Panc1 (cell line): ENCODE data around the gene TNFRSF18. TPM values are rescaled to one million over a fixed set of nuclear protein-coding genes. Genes with fewer than 3 reads are reported as not detected.

Experiments used
- ATAC-seq: fragments of 200-7000 bp; cut with Tn5 transposase; 2 replicates; pipeline ENCODE4 v1.9.1; 2020; ENCODE audit warnings: mild to moderate bottlenecking, moderate library complexity
- BruUV-seq: library from RNA; stranded (reverse); fragments of 400-500 nt; replicated peaks from 2 replicates; lab custom pipeline; 2021; lab: Mats Ljungman, UMichigan
- CTCF ChIA-PET: fragments of 300-600 bp; sonication (Branson Sonifier 250); formaldehyde crosslinking; loops from one replicate; lab custom pipeline; 2022; ENCODE audit warnings: antibody characterized with exemption; lab: Charles Lee
- POLR2A ChIA-PET: fragments of 300-600 bp; sonication (Branson Sonifier 250); formaldehyde crosslinking; loops from one replicate; lab custom pipeline; 2022; ENCODE audit warnings: antibody characterized with exemption; lab: Charles Lee
- DNase-seq: peaks from one replicate; pipeline ENCODE4 v3.0.0-alpha.2; 2010; ENCODE audit warnings: low read depth, low spot score
- H3K27ac ChIP-seq: 2 replicates; pipeline ENCODE4 v1.5.1; 2011; ENCODE audit warnings: mild to moderate bottlenecking, low read length, inconsistent platforms
- H3K27me3 ChIP-seq: fragments of 200-500 bp; sonication (Bioruptor generic); 2 replicates; pipeline ENCODE4 v1.6.0; 2014; ENCODE audit warnings: low read length, inconsistent platforms; ENCODE audit not compliant: control insufficient read depth, insufficient read depth
- H3K36me3 ChIP-seq: fragments of 200-500 bp; sonication (Bioruptor generic); 2 replicates; pipeline ENCODE4 v1.5.1; 2014; ENCODE audit warnings: inconsistent platforms, mild to moderate bottlenecking, low read length, moderate library complexity; ENCODE audit not compliant: control insufficient read depth, insufficient read depth
- H3K4me1 ChIP-seq: 2 replicates; pipeline ENCODE4 v1.5.1; 2011; ENCODE audit warnings: inconsistent platforms, mild to moderate bottlenecking, low read length, moderate library complexity; ENCODE audit not compliant: control insufficient read depth, insufficient read depth
- H3K4me3 ChIP-seq, 2 experiments: 2 replicates each; pipeline ENCODE4 v1.5.1; 2011 to 2012; ENCODE audit warnings: low read depth in 2 of 2, low read length in 2 of 2, mild to moderate bottlenecking in 2 of 2, inconsistent platforms in 1 of 2, moderate library complexity in 1 of 2
- H3K9me3 ChIP-seq: fragments of 200-500 bp; sonication (Bioruptor generic); 2 replicates; pipeline ENCODE4 v1.5.1; 2014; ENCODE audit warnings: low read depth, mild to moderate bottlenecking, inconsistent platforms, low read length, moderate library complexity; ENCODE audit not compliant: control insufficient read depth, insufficient read depth
- POLR2AphosphoS5 ChIP-seq: IDR thresholded peaks from 2 replicates; pipeline ENCODE4 v1.6.1; 2012; ENCODE audit warnings: mild to moderate bottlenecking, low read depth, low read length, moderate library complexity
- SIN3A ChIP-seq: IDR thresholded peaks from 2 replicates; pipeline ENCODE4 v1.6.1; 2012; ENCODE audit warnings: low read depth, mild to moderate bottlenecking, low read length, moderate library complexity, borderline replicate concordance; ENCODE audit not compliant: insufficient read depth
- TCF7L2 ChIP-seq: IDR thresholded peaks from 2 replicates; pipeline ENCODE4 v1.6.1; 2011; ENCODE audit warnings: mild to moderate bottlenecking, low read depth, low read length, inconsistent platforms
- in situ Hi-C: cut with HindIII; loops from 2 replicates; pipeline ENCODE4 v1.10.0; 2016; ENCODE audit warnings: low sequenced_read_pairs, low pct_unique_long_range_greater_than_20kb
- intact Hi-C: fragments of 100-400 bp; cut with micrococcal nuclease; formaldehyde crosslinking; loops from one replicate; pipeline ENCODE4 v1.10.0; 2022; ENCODE audit not compliant: unreplicated experiment
- total RNA-seq: library from RNA; stranded (reverse); gene quantifications from one replicate; pipeline ENCODE4 v1.2.1, GENCODE V29; 2021; ENCODE audit not compliant: unreplicated experiment
- TF ChIP-seq, protein P1 (sequence below), 2 experiments: IDR thresholded peaks; 2 replicates each; pipeline ENCODE4 v1.6.1; 2011 to 2012; ENCODE audit warnings: low read depth in 2 of 2, control low read depth in 1 of 2, low read length in 1 of 2, mild to moderate bottlenecking in 1 of 2, moderate library complexity in 1 of 2; ENCODE audit not compliant: insufficient read depth in 1 of 2
- TF ChIP-seq, protein P2 (sequence below): fragments of 450-650 bp; IDR thresholded peaks from 2 replicates; pipeline ENCODE4 v1.5.1; 2017; ENCODE audit warnings: mild to moderate bottlenecking

TNFRSF18 gene
- total RNA-seq, 1 experiment from 2014 or later: 4.3 TPM

DNA sequence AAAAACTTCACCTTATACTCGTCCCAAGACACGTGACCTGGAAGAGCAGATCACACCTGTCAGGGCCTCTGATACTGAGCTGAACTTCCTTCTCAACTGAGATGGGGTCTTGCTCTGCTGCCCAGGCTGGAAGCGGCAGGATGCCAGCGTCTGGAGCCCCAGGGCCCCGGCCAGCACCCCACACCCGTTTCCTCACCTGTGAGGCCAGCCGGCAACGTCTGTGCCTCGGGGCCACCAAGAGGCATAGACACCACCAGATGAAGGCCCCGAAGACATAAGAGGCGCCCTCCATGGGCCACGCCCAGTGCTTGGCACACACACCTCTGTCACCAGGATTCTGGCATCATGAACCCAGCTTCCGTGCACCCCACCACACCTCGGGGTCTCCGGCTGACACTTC lies 16.9 kb upstream of the TNFRSF18 start:
- ChIA-PET POLR2A (no interaction called here), CTCF (no interaction called here)
- Histone ChIP-seq H3K36me3 (peaks cover under 1% of the 10 kb centered on the region; the same call in 1 of the 2 replicates), H3K27ac (no peak overlapping the region), H3K4me1 (no peaks in the 10 kb centered on the region), H3K4me3 (no peak overlapping the region), H3K9me3 (no peaks in the 10 kb centered on the region), H3K27me3 (no peaks in the 10 kb centered on the region)
- in situ Hi-C loops (no loop called here), intact Hi-C loops (no loop called here)
- TF ChIP-seq, protein P1, sequence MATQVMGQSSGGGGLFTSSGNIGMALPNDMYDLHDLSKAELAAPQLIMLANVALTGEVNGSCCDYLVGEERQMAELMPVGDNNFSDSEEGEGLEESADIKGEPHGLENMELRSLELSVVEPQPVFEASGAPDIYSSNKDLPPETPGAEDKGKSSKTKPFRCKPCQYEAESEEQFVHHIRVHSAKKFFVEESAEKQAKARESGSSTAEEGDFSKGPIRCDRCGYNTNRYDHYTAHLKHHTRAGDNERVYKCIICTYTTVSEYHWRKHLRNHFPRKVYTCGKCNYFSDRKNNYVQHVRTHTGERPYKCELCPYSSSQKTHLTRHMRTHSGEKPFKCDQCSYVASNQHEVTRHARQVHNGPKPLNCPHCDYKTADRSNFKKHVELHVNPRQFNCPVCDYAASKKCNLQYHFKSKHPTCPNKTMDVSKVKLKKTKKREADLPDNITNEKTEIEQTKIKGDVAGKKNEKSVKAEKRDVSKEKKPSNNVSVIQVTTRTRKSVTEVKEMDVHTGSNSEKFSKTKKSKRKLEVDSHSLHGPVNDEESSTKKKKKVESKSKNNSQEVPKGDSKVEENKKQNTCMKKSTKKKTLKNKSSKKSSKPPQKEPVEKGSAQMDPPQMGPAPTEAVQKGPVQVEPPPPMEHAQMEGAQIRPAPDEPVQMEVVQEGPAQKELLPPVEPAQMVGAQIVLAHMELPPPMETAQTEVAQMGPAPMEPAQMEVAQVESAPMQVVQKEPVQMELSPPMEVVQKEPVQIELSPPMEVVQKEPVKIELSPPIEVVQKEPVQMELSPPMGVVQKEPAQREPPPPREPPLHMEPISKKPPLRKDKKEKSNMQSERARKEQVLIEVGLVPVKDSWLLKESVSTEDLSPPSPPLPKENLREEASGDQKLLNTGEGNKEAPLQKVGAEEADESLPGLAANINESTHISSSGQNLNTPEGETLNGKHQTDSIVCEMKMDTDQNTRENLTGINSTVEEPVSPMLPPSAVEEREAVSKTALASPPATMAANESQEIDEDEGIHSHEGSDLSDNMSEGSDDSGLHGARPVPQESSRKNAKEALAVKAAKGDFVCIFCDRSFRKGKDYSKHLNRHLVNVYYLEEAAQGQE (IDR thresholded peaks at IDR 0.05; ENCODE audit: insufficient read depth in 1 of 2, low read depth in 2 of 2, low read length in 1 of 2): no peak
- TF ChIP-seq TCF7L2 (no peak), SIN3A (no peak), POLR2AphosphoS5 (no peak)
- TF ChIP-seq, protein P2, sequence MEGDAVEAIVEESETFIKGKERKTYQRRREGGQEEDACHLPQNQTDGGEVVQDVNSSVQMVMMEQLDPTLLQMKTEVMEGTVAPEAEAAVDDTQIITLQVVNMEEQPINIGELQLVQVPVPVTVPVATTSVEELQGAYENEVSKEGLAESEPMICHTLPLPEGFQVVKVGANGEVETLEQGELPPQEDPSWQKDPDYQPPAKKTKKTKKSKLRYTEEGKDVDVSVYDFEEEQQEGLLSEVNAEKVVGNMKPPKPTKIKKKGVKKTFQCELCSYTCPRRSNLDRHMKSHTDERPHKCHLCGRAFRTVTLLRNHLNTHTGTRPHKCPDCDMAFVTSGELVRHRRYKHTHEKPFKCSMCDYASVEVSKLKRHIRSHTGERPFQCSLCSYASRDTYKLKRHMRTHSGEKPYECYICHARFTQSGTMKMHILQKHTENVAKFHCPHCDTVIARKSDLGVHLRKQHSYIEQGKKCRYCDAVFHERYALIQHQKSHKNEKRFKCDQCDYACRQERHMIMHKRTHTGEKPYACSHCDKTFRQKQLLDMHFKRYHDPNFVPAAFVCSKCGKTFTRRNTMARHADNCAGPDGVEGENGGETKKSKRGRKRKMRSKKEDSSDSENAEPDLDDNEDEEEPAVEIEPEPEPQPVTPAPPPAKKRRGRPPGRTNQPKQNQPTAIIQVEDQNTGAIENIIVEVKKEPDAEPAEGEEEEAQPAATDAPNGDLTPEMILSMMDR: no peak
- ATAC-seq (no peak), DNase-seq (no peak)
- no TSS peak for BruUV-seq

DNA sequence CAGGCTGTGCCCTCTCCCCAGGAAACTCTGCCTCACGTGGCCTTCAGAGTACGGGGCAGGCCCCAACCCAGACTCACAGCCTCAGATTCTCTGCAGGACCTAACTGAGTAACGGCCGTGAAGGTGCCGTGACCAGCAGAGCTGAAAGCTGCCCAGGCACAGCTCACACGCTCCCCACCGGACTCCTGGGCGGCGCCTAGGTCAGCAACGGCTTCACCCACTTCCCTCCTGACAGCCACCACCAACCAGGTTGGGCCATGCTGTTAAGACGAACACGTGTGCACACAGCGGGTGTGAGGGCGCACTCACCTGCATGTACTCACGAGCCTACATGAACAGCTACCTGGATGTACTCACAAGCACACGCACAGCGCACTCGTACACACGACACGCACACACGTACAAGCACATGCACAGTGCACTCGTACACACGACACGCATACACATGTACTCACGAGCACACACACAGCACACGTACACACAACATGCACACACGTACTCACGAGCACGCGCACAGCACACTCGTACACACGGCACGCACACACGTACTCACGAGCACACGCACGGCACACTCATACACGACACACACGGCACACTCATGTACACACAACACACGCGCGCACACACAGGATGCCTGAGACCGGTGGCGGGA lies 16.3 kb upstream of the TNFRSF18 start:
- in situ Hi-C loops: no loop called here
- Histone ChIP-seq H3K4me1 (no peaks in the 10 kb centered on the region), H3K4me3 (no peak overlapping the region), H3K27me3 (no peaks in the 10 kb centered on the region), H3K36me3 (peaks cover 2% of the 10 kb centered on the region; the same call in 1 of the 2 replicates), H3K9me3 (no peaks in the 10 kb centered on the region), H3K27ac (no peak overlapping the region)
- ChIA-PET CTCF (no interaction called here), POLR2A (no interaction called here)
- ATAC-seq (no peak), DNase-seq (no peak)
- intact Hi-C loops: no loop called here
- BruUV-seq: TSS peak; percentile 32
- TF ChIP-seq, protein P2: no peak
- no peak for TF ChIP-seq SIN3A
- no peak for TF ChIP-seq POLR2AphosphoS5
- no peak for TF ChIP-seq TCF7L2
- TF ChIP-seq, protein P1 (IDR thresholded peaks at IDR 0.05; ENCODE audit: insufficient read depth in 1 of 2, low read depth in 2 of 2, low read length in 1 of 2): no peak
